Skeletal muscle cell (primary cell): ENCODE data around the gene CCDC88C.
"Not testable (repeated sequence)": the region's sequence is repeated elsewhere in the genome, so short reads cannot be mapped to it uniquely, and the experiment has no call there.

Experiments
- DNase-seq: peaks from one replicate; pipeline ENCODE4 v3.0.0-alpha.2; 2010; ENCODE audit warnings: low read depth
- H3K4me3 ChIP-seq: 2 replicates; pipeline ENCODE4 v1.5.1; 2011; ENCODE audit warnings: low read depth, mild to moderate bottlenecking, control low read depth, low read length, moderate library complexity

Gene CCDC88C

DNA sequence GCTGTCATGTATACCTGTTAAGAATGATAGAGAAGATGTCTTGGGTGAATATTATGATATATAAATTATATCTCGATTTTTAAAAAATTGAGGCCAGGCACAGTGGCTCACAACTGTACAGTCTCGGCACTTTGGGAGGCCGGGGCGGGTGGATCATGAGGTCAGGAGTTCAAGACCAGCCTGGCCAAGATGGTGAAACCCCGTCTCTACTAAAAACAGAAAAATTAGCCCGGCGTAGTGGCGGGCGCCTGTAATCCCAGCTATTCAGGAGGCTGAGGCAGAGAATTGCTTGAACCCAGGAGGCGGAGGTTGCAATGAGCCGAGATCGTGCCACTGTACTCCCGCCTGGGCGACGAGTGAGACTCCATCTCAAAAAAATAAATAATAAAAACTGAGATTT lies 151.3 kb downstream of the CCDC88C start:
- not testable (repeated sequence) for H3K4me3 ChIP-seq, DNase-seq

DNA sequence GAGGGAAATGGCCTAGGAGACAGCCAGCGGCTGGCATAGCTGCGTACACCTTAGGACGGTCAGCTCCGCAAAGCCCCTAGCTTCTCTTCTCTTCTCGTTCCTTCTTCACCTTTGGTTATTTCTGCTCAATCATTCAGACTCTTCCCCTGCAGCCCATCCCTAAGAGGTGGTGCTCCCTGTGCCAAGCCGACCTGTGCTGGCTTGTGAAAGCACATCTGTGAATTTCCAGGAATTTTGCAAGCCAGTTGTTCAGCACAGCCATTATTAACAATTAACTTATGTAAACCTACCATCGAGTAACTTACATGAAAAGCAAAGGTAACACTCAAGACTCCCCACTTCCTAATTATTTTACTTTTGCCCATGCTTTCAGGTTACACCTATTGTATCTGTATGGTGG lies 152.2 kb downstream of the CCDC88C start:
- no peak overlapping the region for H3K4me3 ChIP-seq
- no peak for DNase-seq

GRCh38 chr14:91264151-91265150 lies 153.2 kb downstream of the CCDC88C start:
- DNase-seq, result no peak
- H3K4me3 ChIP-seq, result peak overlapping the region; percentile 31

DNA sequence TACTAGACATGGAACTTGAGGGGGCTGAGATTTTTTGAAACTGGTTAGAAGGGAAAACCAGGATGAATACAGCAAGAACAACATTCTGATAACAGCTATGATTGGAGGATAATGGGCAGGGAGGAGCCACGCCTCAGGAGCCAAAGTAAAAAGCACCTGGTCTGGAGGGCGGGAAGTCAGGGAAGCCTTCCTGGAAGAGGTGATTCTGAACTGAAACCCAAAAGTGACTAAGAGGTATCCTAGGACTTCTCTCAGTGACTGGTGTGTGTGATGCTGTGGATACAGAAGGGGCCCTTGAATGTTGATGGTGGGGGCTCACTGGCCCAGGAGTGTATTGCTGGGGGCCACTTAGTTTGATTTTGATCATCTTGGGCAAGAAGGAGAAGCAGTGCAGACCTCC lies 154.3 kb downstream of the CCDC88C start:
- no peak for DNase-seq
- no peak overlapping the region for H3K4me3 ChIP-seq

DNA sequence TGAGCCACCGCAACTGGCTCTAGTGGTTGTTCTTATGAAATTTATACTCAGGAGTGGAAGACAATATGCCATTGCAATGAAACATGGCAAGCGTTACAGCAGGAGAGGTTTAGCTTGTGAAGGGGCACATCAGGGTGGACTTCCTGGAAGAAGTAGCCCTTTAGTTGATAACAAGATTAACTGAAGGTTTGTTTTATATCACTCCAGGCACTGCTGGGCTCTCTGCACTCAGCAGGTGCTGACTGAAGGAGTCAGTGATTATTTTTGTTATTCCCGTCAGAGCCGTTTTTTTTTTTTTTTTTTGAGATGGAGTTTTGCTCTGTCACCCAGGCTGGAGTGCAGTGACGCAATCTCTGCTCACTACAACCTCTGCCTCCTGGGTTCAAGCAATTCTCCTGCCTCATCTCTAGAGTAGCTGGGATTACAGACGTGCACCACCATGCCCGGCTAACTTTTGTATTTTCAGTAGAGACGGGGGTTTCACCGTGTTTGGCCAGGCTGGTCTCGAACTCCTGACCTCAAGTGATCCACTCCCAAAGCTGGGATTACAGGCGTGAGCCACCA lies 155.6 kb downstream of the CCDC88C start:
- no peak for DNase-seq
- H3K4me3 ChIP-seq, result no peak overlapping the region

DNA sequence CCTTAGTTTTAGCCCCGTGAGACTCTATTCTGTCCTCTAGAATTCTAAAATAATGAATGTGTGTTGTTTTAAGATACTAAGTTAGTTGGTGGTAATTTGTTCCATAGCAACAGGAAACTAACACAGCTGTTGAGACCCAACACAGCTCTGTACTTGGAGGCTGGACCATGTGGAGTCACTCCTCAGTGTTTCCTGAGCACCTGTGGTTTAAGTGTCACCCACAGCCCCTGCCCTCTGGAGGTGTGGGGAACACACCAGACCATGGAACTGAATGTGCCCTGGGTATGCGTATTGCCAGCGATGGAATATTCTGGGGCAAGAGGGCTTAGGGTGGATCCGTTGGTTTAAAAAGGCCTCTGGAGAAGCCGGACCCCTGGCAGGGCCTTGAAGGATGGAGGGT lies 156.5 kb downstream of the CCDC88C start:
- no peak for DNase-seq
- no peak overlapping the region for H3K4me3 ChIP-seq

GRCh38 chr14:91258876-91259275 lies 158.7 kb downstream of the CCDC88C start:
- no peak for DNase-seq
- H3K4me3 ChIP-seq, result no peak overlapping the region

- peak; percentile 57 for DNase-seq
- no peak overlapping the region for H3K4me3 ChIP-seq
Measured at GRCh38 chr14:91258011-91258618, 159.5 kb downstream of the CCDC88C start.

- DNase-seq, result no peak
- no peak overlapping the region for H3K4me3 ChIP-seq
Measured at GRCh38 chr14:91257328-91258010, 160.2 kb downstream of the CCDC88C start.

DNA sequence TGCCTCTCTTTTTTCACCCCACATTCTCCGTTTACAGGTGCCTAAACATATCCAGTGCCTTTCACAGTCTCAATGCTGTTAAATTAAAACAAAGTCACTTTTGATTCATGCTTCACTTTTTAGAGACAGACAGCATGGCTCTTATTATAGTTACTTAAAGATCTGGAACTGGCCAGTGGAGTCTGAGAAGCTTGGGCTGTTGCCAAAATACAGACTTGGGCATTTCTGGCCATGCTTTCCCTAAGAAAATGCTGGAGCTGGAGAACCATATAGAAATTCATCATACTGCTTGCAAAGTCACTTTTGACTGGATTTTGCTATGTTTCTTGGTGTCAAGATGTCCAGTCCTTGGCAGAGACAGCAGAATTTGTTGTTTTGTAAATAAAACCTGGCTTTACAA lies 161.0 kb downstream of the CCDC88C start:
- no peak overlapping the region for H3K4me3 ChIP-seq
- DNase-seq, result no peak

- no peak overlapping the region for H3K4me3 ChIP-seq
- DNase-seq, result no peak
Measured at GRCh38 chr14:91255026-91255695, 162.5 kb downstream of the CCDC88C start.

GRCh38 chr14:91254461-91254860 lies 163.2 kb downstream of the CCDC88C start:
- DNase-seq, result no peak
- H3K4me3 ChIP-seq, result no peak overlapping the region

GRCh38 chr14:91253795-91254323 lies 163.8 kb downstream of the CCDC88C start:
- DNase-seq, result no peak
- peak overlapping the region; percentile 50 for H3K4me3 ChIP-seq

DNA sequence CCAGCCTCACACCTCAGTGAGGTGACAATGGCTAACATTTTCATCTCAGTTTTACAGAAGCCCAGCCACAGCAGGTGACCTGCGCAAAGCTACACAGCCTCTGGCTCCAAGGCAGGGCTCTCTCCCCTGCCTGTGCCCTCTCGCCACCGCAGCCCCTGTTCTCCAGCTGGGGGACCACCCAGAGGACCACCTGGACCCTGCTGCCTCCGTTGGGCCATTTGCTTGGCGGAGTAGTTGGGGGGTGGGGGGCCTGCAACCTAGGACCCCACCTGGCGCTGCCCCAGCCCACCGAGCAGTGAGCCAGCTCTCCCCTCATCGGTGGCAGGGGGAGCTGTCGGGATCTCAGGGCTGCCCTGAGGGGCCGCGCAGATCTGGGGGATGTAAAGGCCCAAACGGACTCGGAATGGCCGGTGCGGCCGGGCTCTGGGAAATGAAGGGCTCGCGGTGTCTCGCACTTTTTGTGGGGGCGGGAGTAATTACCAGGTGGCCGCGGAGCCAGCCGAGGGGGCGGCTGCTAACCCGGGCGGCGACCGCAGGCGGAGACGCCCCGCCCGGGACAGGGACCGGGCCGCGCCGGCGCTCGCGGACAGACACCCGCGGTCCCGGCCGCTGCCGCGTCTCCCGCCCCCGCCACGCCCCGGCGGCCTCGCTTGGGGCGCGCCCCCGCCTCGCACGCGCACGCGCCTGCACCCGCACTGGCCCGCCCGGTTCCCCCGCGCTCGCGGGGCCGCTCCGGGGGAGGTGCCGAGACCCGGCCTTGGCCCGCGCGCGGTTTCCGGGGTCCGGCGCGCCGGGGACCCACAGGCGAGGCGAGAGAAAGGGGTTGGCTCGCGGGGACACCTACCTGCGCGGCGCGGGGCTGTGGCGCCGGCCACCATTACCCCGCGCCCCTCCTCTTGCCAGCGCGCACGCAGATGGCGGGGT lies 164.5 kb downstream of the CCDC88C start:
- no peak for DNase-seq
- peak overlapping the region; percentile 50 for H3K4me3 ChIP-seq

GRCh38 chr14:91250912-91251311 lies 166.7 kb downstream of the CCDC88C start:
- no peak for DNase-seq
- H3K4me3 ChIP-seq, result no peak overlapping the region

- no peak for DNase-seq
- no peak overlapping the region for H3K4me3 ChIP-seq
Measured at GRCh38 chr14:91249841-91250616, 167.6 kb downstream of the CCDC88C start.

DNA sequence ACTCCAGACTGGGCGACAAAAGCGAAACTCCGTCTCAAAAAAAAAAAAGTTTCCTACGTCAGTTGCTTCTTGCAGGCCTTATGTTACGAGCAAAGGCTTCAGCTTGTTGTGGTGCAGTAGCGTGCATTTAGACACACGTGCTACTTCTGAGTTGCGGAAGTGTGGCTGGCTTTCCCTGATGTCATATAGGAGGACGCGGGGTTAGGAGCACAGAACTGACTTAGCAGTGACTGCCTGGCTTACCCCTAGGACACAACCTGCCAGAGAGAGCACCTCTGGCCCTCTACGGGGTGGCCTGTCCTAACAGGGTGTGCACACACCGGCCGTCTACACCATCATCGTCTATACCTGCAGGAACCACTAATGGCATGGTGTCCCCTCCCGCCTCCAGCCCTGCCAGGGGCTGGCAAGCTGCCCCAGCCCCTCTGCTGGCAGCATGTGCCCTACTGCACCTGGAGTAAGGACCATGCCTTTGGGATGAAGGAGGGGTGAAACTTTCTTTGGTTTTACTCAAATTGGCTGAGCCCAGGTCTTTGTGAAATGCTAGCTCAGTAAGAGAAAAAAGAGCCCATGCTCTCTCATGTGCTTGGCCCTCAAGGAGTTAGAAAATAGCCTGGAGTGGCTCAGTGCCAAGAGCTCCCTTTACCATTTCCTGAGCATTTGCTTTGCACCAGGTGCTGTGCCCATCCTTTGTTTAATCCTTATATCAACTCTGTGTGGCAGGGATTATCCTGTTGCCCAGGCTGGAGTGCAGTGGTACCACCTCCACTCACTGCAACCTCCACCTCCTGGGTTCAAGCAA lies 171.4 kb downstream of the CCDC88C start:
- no peak overlapping the region for H3K4me3 ChIP-seq
- DNase-seq, result no peak
